Skeletal muscle cell (primary cell): ENCODE results near the gene UTS2.

Experiments
- DNase-seq: peaks from one replicate; pipeline ENCODE4 v3.0.0-alpha.2; 2010; ENCODE audit warnings: low read depth
- H3K4me3 ChIP-seq: 2 replicates; pipeline ENCODE4 v1.5.1; 2011; ENCODE audit warnings: low read depth, mild to moderate bottlenecking, control low read depth, low read length, moderate library complexity

Gene UTS2

GRCh38 chr1:7852804-7853683 is at the start of gene UTS2:
TSS of gene UTS2 (minus strand) at chr1:7853065. CDS start at chr1:7853003, 62 bp downstream.
- no peak within 1 kb of the TSS for H3K4me3 ChIP-seq
- no peak for DNase-seq

- no peak overlapping the region for H3K4me3 ChIP-seq
- no peak for DNase-seq
Observed at GRCh38 chr1:7899741-7900140, 46.9 kb upstream of the UTS2 start.

- no peak overlapping the region for H3K4me3 ChIP-seq
- DNase-seq = no peak
Observed at GRCh38 chr1:7898962-7899361, 46.1 kb upstream of the UTS2 start.

- H3K4me3 ChIP-seq = no peak overlapping the region
- DNase-seq = no peak
Observed at GRCh38 chr1:7896994-7897393, 44.1 kb upstream of the UTS2 start.

- no peak overlapping the region for H3K4me3 ChIP-seq
- DNase-seq = peak; percentile 81
Observed at GRCh38 chr1:7893529-7894180, 40.8 kb upstream of the UTS2 start.

- no peak for DNase-seq
- no peak overlapping the region for H3K4me3 ChIP-seq
Observed at GRCh38 chr1:7891804-7892203, 38.9 kb upstream of the UTS2 start.

GRCh38 chr1:7890853-7891252 is 38.0 kb upstream of the UTS2 start:
- no peak for DNase-seq
- H3K4me3 ChIP-seq = no peak overlapping the region

GRCh38 chr1:7888248-7889081 is 35.6 kb upstream of the UTS2 start:
- H3K4me3 ChIP-seq = no peak overlapping the region
- DNase-seq = no peak

GRCh38 chr1:7886405-7886745 is 33.5 kb upstream of the UTS2 start:
- H3K4me3 ChIP-seq = no peak overlapping the region
- DNase-seq = no peak

- no peak for DNase-seq
- no peak overlapping the region for H3K4me3 ChIP-seq
Observed at GRCh38 chr1:7885513-7886404, 32.9 kb upstream of the UTS2 start.

GRCh38 chr1:7884757-7885156 is 31.9 kb upstream of the UTS2 start:
- no peak overlapping the region for H3K4me3 ChIP-seq
- no peak for DNase-seq

- no peak for DNase-seq
- no peak overlapping the region for H3K4me3 ChIP-seq
Observed at GRCh38 chr1:7879228-7879627, 26.4 kb upstream of the UTS2 start.

GRCh38 chr1:7878027-7878426 is 25.2 kb upstream of the UTS2 start:
- no peak overlapping the region for H3K4me3 ChIP-seq
- DNase-seq = no peak

GRCh38 chr1:7873801-7874795 is 21.2 kb upstream of the UTS2 start:
- DNase-seq = no peak
- no peak overlapping the region for H3K4me3 ChIP-seq

GRCh38 chr1:7871136-7871535 is 18.3 kb upstream of the UTS2 start:
- no peak overlapping the region for H3K4me3 ChIP-seq
- no peak for DNase-seq

- DNase-seq = no peak
- H3K4me3 ChIP-seq = no peak overlapping the region
Observed at GRCh38 chr1:7869136-7869920, 16.5 kb upstream of the UTS2 start.

- no peak overlapping the region for H3K4me3 ChIP-seq
- no peak for DNase-seq
Observed at GRCh38 chr1:7868070-7868780, 15.4 kb upstream of the UTS2 start.
